ENCODE results near the gene ZDHHC19. TPM values are rescaled to one million over a fixed set of nuclear protein-coding genes. Genes with fewer than 3 reads are reported as not detected.
A peak's percentile ranks its signal among the peaks of the same experiment; 100 is the strongest.
"Not testable (repeated sequence)": the region's sequence is repeated elsewhere in the genome, so short reads cannot be mapped to it uniquely, and the experiment has no call there.

ZDHHC19 gene
- total RNA-seq, 1 donor from 2014 or later, result not detected

- DNase-seq (ENCODE audit: low read depth), result no peak
Measured at GRCh38 chr3:196203846-196204245, 7.4 kb downstream of the ZDHHC19 start.

- no peak for DNase-seq (ENCODE audit: low read depth)
Measured at GRCh38 chr3:196202516-196202970, 8.7 kb downstream of the ZDHHC19 start.

DNA sequence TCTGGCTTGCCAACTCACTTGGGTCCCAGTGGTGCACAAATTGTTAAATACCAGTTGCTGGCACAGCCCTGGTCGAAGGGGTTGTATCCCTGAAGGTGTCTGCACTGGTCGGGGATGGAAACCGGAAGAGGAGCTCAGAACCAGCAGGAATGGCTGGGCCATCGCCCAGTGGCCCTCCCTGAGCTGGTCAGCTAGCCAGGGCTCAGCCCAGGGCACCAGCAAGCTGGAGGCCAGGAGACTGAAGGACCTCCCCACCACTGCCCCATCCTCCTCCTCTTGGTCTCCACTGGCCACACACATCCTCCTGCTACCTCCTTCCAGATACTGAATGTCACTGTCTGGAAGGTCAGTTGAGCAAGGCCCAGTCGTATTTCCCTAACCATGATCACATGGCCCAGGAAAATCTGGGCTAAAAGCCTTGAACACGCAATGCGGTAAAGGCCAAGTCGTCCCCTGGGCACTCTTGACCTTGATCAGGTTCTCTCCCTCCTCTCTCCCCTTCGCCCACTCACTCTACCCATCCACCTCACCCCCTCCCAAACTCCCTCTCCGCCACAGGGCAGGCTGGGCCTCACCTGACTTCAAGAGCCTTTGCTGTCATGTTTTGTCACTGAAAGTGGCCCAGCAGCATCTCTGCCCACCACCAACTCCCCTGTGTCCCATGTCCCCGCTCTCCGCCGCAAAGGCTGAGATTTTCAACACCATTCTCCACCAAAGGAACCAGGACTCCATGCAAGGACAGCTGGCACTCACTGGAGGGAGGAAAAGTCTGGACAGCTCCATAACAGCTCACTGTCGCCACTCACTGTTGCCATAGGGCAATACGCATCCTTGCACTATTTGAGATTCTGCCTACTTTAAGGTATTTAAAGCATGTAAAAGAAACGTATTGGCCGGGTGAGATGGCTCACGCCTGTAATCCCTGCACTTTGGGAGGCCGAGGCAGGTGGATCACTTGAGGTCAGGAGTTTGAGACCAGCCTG, 12.1 kb downstream of the ZDHHC19 start:
- DNase-seq (ENCODE audit: low read depth), result no peak

GRCh38 chr3:196198081-196198675, 13.0 kb downstream of the ZDHHC19 start:
- DNase-seq (ENCODE audit: low read depth), result no peak

GRCh38 chr3:196197524-196197923, 13.7 kb downstream of the ZDHHC19 start:
- DNase-seq (ENCODE audit: low read depth), result no peak

DNA sequence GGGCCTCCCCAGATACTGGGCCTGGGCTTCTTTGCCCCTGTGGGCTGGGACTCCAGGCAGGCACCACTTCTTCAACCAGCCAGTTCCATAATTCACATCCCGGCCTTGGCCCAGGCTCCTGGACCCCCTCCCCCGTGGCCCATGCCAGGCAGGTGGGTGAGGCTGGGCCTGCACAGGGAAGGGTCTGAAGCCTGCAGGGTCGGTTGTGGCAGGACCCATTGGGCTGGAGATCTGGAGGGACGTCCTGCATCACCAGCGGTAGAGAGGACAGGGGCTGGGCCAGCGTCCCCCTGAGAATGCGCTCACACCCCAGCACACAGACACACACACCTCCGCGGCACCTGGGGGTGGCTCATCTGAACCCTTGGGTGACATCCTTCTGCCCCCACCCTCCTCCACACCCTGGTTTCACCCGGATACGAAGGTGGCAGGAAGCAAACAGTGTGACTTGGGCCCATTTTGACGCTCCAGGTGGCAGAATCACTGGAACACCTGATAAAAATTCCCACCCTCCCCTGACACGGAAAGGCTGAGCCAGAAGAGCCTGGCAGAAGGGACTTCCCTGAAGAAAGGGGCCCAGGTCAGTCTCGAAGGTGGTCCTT, 15.4 kb downstream of the ZDHHC19 start:
- no peak for DNase-seq (ENCODE audit: low read depth)

GRCh38 chr3:196194542-196194915, 16.7 kb downstream of the ZDHHC19 start:
- no peak for DNase-seq (ENCODE audit: low read depth)

- DNase-seq (ENCODE audit: low read depth), result no peak
Measured at GRCh38 chr3:196193736-196194541, 17.3 kb downstream of the ZDHHC19 start.

DNA sequence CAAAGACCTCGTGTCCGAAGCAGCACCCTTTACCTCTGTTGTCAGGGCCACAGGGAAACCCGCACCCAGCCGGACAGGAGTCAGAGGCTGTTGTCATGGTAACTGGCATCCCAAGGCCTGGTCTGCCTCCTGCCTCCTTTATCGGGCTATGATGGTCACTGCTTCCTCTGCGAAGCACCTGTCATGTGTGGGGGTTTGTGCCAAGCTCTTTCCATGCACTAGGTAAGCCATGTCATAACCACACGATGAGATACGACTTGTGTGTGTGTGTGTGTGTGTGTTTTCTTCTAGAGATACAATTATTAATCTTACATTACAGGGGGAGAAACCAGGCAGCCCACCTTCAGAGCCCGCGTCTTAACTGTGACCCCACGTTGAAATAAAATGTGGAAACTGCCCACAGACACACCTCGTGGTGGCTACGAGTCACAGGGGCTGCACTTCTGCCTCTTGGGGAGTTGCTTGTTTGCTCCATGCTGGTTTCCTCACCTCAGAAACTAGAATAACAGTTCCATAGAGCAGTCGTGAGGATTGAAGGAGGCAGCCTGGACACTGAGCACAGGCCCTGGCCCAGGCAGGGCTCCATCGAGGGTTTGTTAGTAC, 18.0 kb downstream of the ZDHHC19 start:
- no peak for DNase-seq (ENCODE audit: low read depth)

DNA sequence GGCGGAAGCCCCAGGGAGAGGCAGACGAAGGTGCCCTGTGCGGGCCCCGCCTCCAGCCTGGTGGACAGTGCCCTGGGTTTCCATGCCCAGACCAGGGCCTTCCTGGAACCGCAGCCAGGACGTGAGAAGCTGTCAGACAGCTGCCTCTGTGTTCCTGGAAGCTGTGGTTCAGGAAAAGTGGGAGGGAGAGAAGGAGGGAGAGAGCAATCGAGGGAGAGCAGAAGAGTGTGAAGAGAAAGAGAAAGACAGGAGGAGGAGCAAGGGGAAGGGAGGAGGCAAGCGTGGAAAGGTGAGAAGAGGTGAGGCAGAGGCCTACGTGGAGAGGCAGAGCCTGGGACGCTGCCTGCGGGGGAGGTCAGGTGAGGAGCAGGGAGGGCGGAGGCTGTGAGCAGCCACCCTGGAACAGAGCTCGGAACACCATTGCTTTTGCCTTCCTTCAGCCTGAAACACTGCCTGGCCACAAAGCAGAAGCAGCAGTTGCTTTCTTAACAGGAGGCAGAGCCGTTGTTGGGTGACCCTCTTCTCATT, 18.6 kb downstream of the ZDHHC19 start:
- DNase-seq (ENCODE audit: low read depth), result no peak

DNA sequence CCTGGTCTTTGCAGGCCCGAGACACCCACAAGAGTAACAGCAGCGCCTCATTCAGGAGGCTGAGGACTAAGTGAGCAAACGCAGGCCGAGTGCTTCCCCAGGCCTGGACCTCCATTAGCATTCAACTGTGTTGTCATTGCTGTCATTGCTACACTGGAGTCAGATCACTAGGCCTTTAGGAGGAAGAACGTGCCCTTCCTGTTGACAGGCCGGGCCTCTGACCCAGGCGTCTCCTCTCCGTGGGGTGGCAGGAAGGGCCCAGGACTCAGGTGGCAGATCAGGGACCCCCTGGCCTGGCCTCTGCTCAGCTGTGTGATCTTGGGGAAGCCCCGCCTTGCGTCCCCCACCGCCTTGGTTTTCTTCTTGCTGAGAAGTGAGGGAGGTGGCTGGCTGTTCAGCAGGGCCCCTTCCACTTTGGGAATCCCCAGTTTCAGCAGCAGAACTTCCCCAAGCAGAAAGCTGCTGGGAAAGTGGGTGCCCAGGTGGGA, 19.1 kb downstream of the ZDHHC19 start:
- no peak for DNase-seq (ENCODE audit: low read depth)

DNA sequence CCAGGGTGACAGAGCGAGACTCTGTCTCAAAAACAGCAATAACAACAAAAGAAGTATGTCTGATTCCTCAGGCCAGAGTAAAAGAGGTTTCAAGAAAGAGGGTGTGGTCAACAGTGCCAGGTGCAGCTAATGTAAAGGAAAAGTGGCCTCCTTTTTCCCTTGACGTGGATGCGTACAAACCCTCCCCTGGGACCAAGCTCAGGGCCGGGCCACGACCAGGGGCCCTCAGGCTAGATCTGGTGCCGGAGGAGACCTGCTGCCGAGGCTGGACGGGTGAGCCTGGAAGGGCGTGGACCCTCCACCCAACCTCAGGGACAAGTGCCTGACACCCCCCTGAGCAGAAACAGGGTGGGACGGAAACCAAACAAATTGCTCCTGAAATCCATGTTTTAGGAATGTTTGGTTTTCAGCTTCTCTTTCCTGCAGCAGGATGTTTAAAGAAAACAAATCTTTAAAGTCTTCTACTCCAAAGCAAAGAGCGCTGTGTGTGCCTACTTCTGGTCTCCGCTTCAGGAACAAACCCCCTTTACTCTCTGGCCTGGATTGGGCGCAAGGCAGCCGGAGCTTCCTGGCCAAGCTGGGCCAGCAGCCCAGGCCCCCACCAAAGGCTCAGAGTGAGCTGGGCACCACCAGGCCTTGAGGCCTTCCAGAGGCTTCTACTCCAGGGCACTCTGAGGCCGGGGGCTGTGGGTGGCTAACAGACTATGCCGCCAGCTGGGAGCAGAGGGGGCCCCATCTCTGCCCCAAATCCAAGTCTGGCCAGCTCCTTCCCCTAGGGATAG, 21.4 kb downstream of the ZDHHC19 start:
- no peak for DNase-seq (ENCODE audit: low read depth)

- no peak for DNase-seq (ENCODE audit: low read depth)
Measured at GRCh38 chr3:196186651-196187573, 24.3 kb downstream of the ZDHHC19 start.

DNA sequence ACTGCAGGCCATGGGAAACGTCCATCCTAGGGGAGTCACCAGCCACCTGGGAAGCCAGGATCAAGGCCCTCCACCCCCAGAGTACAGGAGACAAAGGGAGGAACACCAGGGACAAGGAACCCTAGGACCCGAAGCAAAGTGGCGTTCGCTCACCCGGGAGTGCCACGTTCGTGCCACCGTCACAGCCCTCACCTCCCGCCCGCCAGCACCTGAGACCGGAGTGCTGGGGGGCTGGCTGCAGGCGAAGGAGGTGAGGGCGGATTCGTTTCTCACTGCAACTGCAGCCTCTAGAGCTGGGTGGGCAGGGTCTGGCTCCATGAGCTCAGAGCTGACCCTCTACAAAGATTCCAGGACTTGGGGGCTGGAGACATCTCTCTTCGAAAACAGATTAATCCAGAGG, 26.3 kb downstream of the ZDHHC19 start:
- no peak for DNase-seq (ENCODE audit: low read depth)

DNA sequence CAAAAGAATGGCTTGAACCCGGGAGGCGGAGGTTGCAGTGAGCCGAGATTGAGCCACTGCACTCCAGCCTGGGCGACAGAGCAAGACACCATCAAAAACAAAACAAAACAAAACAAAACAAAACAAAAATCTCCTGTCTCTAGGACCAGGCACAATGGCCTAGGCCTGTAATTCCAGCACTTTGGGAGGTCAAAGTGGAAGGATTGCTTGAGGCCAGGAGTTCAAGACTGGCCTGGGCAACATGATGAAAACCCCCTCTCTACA, 27.1 kb downstream of the ZDHHC19 start:
- not testable (repeated sequence) for DNase-seq (ENCODE audit: low read depth)

- DNase-seq (ENCODE audit: low read depth), result no peak
Measured at GRCh38 chr3:196181127-196181546, 30.1 kb downstream of the ZDHHC19 start.

DNA sequence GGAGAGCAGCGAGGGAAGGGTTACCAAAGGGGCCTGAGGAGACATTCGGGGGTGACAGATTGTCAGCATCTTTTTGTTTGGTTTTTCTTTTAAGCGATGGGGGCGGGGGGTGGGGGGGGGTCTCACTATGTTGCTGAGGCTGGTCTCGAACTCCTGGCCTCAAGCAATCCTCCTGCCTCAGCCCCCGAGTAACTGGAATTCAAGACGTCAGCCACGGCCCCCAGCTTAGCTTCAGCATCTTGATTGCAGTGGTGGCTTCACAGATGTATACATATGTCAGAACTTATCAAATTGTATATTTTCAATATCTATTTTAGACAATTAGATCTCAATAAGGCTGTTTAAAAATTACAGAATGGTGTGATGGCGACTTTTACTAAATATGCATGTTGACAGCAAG, 30.9 kb downstream of the ZDHHC19 start:
- no peak for DNase-seq (ENCODE audit: low read depth)

DNA sequence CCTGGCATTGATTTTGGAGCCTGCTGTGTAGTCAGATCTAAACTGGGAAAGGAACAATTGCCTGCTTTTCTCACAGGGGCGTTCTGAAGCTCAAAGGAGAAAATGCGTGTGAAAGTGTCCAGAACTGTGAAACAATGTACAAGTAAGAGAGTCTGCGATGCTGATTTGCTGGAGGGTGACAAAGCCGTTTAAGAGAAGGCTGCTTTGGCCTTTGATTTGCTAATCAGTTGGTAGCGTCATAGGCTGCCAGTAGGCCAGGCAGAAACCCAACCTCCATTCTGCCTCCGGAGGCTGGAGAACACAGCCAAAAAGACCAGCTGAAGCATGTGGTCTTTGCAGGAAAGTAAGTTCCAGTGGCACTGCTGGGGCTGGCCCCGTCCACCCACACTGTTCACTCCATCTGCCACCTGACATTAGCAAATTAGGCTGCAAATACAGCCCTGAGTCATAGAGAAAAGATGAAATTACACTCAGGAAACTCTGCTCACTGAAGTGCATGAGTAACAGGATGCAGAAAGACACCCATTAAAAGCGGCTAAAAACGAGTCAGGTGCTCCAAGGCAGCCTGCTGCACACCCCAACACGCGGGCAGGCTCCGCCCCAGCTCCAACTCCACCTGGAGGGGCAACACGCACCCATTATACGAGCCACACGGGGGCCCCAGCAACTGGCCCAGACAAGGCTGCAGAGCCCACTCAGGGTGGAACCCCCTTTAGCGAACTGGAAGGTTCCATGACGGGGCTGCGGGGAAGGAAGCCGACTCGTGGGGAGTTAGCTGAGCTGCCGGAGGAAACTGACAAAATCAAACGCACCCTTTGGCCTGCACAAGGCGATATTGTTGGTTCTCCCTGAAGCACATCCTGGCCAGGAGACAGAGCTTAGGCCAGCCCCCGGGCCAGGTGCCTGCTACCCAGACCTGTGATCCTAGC, 31.6 kb downstream of the ZDHHC19 start:
- DNase-seq (ENCODE audit: low read depth), result peak; percentile 52
